ENCODE data around the gene PKD2.

Gene PKD2

DNA sequence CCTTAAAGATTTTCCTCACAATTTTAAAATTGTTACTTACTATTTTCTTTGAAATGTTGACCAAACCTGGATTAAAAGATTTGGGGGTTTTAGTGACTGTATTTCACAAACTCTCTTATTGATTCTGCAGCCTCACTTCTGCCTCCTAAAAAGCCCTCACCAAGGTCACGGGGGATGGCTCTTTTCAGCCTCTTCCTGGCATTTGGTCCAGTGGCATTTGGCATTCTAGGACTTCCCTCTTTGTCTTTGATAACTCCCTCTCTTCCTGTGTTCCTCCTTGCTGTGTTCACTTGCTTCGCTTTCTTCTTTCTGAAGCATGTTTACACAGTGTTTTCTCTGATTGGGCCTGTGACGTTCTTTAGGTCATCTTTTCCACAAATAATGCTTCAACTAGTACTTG is 21.5 kb downstream of the PKD2 start:
- DNase-seq: no peak

DNA sequence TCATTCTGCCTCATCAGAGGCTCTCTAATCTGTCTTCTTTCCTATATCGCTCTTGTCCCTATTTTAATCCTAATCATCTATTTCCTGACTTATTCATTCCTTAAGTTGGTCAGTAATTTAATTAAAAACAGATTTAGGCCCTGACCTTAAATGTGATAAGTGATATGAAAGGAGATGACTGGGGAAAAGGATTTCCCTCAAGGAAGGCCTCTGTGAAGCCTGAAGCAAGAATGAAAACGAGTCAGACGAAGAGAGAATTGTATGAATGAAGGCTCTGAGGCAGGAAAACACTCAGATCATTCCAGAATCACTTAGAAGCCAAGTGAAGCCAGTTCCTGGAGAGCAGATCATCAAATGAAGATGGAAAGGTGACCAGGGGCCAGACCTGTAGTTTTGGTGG is 22.1 kb downstream of the PKD2 start:
- no peak for DNase-seq

DNA sequence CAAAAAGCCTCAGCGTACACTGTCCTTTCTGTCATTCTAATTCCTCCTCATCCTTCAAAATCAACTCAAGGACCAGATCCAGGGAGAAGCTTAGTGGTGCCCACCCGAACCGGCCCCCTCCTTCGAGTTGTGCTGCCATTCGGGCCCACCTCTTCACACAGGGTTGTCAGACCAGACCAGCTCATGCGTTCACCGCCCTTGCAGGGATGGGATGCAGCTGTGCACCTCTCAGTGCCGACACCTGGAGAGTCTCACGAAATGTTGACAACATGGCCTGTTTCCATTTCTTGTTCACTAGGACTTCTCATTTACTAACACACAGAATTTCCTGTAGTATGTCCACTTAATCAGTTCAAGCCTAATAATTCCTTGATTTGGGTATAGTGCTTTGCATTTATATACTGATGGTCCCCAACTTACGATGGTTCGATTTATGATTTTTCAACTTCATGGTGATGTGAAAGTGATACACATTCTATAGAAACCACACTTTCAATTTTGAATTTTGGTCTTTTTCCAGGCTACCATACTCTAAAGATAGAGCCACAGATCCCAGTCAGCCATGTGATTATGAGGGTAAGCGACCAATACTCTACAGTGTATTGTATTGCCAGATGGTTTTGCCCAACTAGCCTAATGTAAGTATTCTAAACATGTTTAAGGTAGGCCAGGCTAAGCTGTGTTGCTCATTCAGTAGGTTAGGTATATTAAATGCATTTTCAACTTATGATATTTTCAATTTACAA is 23.3 kb downstream of the PKD2 start:
- no peak for DNase-seq

DNA sequence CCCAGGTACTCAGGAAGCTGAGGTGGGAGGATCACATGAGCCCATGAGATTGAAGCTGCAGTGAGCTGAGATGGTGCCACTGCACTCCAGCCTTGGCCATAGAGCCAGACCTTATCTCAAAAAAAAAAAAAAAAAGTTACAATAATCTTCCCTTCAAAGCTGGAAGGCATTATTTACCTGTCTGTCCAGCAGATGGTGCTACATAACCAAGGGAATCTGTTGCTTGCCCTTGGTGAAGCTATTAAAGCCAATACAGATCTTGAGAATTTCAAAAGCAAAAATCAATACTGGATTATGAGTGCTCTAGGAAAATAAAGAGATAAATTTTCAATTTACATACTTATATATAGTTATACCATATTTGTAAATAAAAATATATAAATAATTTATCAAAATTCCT is 25.9 kb downstream of the PKD2 start:
- peak in 1 of 2 donors; percentile 25 for DNase-seq

DNA sequence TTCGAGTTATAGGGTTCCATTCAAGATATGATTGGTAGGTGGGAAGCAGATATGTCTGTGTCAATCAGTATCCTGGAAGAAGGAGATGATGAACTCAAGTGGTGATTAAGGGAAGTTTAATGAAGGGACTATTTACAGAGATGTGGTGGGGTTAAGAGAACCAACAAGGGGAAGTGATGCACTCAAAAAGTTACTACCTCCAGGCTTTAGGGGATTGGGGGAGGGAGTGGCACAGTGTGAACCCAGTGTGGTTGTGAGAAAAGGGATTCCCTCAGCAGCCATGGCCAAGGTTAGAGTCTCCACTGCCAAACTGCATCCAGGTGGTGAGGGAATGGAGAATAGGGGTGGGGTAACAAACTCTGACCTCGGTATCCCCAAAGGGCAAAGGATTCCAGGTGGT is 27.9 kb downstream of the PKD2 start:
- no peak for DNase-seq

DNA sequence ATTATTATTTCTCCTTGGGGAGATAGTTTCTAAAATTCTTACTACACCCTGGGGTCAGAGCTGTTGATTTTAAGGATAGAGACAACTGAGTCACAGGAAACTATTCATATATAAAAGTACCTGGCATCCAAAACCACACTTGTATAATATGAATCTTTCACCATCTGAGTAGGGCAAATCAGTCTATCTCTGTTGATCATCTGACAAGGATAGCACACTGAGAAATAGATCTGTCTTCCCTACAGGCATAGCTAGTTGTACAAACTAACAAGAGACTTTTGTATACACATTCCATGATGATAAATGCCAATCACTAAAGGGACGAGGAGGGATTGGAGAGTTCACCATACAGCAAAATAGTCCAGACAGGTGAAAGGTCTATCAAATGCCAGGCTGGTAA is 30.0 kb downstream of the PKD2 start:
- DNase-seq: no peak

DNA sequence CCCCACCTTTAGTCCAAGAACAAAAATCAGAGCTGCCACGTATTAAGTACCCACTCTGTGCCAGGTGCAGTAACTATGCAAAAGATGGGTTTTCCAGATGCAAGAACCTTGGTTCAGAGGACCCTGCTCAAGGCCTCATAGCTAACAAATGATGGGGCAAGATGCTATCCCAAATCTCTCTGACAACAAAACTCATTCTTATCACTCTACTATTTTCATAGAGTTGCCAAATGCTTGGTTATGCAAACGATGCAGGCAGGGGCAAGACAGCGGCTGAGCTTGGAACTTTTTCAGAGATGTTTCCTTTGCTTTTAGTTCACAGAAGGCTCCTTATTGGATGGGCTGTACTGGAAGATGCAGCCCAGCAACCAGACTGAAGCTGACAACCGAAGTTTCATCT is 30.5 kb downstream of the PKD2 start:
- no peak for DNase-seq

DNA sequence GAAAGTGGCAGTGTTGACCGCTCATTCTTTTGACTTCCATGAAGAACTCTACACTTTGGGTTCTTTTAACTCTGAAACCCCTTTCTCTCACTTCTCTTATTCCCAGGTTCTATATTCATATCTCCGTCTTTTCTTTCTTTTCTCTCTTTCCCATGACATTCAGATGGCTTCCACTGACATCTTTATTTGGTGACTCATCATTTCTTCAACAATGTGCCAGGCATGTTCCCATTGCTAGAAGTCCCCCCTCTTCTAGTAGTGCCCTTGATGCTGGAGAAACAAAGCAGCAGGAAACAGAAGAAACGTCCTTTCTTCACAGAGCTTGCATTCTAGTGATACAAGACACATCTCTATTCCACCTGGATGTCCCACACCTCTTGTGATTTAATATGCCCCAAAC is 33.3 kb downstream of the PKD2 start:
- DNase-seq: no peak

DNA sequence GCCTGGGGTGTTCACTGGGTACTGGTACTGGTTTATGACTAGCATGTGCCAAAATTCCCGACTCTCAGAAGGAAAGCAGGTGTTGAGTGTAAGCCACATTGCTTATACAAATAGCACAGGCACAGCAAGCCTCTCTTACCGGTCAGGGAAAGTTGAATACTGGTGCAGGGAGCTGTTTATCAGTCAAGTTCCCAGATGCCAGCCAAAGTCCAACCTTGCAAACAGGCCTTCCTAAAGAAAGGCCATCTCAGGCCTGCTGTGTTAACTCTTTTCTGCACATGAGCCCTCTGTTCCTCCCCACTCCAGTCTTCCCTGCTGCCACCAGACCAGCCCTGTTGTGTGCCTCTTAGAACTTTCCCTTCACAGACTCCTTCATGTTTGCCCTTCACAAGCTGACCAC is 34.2 kb downstream of the PKD2 start:
- no peak for DNase-seq

DNA sequence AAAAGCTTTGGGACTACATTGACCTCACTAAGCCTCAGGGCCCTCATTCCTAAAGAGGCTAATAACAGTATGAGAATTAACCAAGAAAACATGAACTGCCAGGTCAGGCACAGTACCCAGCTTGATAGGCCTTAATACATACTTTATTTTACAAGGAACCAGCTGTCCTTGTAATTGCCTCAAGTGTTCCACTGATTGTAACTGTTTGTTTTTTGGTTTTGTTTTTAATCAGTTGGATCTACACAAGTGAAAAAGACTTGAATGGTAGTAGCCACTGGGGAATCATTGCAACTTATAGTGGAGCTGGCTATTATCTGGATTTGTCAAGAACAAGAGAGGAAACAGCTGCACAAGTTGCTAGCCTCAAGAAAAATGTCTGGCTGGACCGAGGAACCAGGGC is 35.6 kb downstream of the PKD2 start:
- no peak for DNase-seq

DNA sequence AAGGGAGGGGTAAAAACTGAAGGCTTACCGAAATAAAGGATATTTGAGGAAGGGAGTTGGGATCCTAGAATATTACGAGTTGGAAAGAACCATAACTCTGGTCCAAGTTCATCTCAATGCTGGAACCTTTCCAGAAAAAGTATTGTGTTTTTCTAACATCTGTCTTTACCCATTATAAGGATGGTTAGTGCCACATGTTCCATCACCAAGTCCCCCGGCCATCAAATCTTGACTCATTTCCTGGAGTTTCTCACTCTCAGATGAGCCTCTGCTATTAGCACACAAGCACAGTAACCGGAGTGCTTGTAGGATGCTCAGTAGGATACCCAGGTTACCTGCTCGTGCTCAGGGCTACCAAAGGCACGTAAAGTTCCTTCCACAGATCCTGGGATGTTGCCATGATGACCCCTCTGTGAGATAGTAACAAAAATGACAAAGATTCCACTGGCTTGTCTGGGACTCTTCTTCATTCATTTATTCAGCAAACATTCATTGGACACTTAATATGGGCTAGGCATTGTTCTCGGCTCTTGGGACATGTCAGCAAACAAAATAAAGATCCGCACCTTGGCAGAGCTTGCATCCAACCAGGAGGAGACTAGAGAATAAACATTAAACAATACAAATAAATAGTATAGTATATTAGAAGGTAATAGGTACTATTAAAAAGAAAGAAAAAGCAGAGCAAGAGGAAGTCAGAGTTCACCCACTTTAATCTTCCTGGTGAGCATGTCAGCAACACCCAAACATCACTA is 36.3 kb downstream of the PKD2 start:
- DNase-seq: no peak

DNA sequence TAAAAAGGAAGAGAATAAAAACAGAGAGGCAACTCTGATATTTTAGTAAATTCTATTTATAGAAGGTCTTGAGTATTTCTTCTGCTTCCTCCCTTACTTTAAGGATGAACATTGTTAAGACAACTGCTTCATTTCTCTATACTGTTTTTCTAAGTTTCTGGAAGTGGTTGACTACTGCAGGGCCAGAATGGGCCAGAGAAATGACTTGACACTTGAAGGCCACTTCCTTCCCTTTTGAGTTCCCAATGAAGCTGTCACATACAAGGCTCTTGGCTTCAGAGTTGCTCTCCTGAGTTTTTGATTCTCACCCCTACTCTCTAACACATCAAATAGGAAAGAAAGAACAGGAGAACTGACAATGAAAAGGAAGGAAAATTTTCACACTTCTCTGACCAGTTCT is 37.6 kb downstream of the PKD2 start:
- DNase-seq: peak in 1 of 2 donors; percentile 26

DNA sequence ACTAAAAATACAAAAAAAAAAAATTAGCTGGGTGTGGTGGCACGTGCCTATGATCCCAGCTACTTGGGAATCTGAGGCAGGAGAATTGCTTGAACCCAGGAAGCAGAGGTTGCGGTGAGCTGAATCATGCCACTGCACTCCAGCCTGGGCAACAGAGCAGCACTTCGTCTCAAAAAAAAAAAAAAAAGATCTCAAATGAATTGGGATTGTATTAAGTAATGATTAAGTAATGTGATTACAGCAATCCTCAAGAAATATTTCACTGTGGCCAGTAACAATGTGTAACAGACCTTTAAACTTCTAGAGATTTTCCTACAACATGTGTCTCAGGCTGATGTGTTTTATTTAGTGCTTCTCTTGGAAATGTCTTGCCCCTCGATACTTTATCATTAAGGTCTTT is 46.8 kb downstream of the PKD2 start:
- DNase-seq: no peak

DNA sequence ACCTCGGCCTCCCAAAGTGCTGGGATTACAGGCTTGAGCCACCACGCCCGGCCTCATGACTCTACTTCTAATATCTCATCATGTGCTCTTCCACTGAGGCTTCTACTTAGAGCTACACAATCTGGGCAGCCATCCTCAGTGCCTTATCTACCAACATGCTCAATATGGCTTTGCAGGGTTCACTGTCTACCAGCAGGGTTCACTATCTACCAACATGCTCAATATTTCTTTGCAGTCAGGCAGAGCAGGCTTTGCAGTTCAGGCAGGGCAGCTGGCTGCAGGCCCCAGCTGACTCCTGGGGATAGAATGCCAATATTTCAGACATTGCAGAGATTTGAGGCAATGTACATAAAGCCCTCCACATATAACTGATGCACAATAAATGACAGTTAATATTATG is 47.5 kb downstream of the PKD2 start:
- peak in 1 of 2 donors; percentile 14 for DNase-seq

DNA sequence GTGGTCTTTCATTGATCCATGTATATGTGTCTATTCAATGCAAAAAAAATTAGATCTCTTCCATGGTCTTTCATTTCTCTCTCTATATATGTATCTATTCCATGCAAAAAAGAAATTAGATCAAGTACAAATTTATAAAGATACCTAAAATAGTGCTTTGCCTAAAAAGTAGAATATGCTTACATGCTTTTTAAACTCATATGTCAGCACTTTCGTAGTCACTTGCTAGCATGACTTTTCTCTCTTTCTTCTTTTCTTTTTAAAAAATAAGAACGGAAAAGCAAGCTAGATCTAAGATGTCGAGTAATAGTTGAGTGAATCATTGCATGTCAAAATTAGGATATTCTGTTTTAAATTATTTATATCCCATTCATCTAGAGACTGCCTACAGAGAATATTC is 50.9 kb downstream of the PKD2 start:
- no peak for DNase-seq

DNA sequence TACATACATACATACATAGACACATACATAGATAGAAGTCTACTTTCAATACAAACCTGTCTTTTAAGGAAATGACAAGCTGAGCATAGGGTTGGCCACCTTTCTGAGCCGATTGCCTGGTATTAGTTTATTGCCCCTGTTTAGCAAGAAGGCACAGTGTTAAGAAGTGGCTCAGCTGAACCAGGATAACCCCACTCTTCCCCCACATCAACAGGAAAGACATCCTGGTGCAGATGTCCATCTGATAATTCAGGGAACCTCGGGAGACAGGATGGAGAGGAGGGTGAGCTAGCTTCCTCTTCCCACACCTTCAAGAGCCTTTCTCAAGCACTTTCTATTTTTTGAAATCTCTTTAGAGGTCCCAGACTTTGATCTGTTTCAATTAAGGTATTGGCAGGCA is 52.3 kb downstream of the PKD2 start:
- DNase-seq: no peak

DNA sequence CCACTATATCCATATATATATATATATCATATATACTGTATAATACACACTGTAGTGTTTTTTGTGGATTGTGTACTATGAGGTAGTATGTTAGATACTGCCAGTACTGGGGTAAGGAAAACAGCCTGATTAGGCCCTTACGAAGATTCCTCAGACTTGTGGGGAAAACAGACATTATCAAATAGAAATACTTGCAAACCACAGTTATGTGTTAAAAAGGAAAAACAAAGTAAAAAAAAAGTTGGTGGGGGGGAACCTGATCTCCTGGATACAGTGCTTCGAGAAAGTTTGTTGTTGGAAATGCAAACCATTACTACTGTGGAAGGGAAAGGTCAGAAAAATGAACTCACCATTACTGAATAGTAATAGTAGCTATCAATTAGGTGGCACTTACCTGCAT is 53.0 kb downstream of the PKD2 start:
- no peak for DNase-seq

DNA sequence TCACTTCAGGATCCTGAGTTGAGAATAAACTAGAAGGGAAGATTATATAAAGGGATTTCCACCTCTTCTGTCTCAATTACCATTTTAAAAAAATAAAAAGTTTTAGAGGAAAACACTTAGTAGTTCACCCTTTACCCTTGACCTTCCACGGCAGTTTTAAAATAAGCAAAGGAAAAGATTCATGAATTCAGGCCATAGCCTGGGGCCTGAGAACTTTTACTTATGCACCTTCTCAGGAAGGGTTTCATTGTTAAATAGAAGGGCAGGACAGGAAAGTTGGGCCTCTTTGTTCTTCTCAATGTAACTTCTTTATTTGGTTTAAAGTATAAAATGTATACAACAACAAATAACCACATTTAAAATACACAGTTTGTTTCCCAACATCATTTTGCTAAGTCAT is 54.9 kb downstream of the PKD2 start:
- DNase-seq: no peak

DNA sequence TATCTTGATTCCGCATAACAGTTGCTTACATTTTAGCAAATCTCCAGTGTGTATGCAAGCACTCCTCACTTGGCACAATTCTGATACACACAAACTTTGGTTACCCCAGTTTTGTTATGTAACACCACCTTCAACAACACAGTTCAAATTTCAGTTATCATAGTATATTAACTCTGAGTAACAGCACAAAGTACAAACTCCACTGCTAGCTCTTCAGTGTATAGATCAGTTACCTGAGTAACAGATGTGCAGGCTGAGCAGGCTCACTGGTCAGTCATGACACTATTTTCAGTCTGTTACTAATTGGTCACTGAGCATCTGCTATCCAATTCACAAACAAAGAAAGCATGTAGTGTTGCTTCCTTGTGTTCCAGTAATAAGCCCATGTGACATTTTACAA is 55.4 kb downstream of the PKD2 start:
- DNase-seq: no peak

DNA sequence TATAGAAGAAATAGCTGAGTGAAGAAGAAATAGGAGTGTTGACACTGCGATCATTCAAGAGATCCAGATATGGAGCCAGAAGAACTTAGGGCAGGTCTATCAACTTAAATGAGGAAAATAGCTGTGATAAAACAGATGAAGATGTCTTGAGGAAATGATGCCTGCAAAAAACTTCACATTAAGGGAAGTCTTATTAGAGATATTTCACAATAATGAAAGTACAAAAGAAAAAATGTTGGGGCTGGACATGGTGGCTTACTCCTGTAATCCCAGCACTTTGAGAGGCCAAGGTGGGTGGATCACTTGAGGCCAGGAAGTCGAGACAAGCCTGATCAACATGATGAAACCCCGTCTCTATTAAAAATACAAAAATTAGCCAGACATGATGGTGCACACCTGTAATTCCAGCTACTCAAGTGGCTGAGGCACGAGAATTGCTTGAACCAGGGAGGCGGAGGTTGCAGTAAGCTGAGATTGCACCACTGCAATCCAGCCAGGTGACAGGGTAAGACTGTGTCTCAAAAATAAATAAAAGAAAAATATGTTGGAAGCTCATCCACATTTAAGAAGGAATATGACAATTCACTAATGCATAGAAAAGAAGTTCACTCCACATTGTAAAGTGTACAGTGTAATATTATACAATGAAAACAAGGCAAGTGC is 56.3 kb downstream of the PKD2 start:
- DNase-seq: no peak

DNA sequence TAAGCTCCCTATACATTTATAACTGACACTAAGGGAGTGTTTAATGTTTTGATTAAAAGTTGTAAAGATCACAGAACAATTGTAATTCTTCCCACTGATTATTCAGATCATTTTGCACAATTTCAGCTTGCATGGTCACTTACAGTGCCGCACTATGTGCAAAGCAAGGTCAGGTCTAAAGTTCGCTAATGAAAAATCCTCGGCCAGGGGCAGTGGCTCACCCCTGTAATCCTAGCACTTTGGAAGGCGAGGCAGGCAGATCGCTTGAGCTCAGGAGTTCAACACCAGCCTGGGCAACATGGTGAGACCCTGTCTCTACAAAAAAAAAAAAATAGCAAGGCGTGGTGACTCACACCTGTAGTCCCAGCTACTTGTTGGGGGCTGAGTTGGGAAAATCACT is 57.0 kb downstream of the PKD2 start:
- no peak for DNase-seq

DNA sequence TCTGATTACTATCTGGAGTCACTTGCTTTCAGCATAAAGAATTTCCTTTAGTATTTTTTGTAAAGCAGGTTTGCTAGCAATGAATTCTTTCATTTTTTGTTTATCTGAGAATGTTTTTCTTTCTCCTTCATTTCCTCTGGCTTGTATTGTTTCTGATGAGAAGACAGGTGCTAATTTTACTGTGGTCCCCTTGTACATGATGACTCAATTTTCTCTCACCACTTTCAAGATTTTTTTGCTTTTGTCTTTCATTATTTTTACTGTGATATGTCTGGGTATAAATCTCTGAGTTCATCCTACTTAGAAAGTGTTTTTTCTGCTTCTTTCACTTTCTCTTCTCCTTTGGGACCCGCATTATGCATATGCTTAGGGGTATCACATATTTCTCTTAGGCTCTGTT is 62.6 kb downstream of the PKD2 start:
- DNase-seq: no peak

DNA sequence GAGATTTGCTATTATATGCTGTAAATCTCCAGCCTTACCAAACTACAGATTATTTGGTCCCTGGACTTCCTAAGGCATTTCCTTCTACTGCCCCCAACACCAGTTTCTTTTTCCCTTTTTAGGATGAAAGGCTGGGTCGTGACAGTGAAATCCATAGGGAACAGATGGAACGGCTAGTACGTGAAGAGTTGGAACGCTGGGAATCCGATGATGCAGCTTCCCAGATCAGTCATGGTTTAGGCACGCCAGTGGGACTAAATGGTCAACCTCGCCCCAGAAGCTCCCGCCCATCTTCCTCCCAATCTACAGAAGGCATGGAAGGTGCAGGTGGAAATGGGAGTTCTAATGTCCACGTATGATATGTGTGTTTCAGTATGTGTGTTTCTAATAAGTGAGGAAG is 67.9 kb downstream of the PKD2 start:
- no peak for DNase-seq

DNA sequence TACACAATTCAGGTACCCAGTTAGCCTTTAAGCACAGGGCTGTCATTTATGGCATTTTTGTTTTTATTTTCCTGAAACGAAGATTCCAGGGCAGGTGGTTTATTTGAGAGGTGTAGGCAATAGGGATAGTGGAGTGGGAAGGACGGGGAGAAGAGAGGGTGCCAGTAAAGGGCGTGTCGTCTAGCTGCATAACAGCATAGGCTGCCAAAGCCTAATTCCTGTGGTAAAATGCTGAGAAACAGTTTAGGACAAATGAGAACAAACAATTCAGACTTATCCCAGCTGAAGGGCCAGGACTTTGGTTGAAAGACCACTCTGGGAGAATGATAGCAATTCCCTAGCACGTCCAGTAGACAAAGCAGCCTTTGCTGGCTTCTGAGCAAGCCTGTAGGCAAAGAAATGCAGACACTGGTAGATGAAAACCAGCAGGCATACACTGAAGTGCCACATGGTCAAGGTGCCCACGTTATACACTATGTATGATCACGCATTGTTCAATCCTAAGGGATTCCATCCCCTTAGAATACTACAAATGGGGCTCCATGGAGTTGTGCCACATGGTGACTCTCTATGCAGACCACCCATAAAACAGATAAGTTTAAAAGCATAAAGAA is 70.6 kb downstream of the PKD2 start:
- no peak for DNase-seq

Measured in bone marrow (tissue), 2 donors.